HCT116 (cell line): ENCODE measurements around the gene EHBP1. TPM values are rescaled to one million over a fixed set of nuclear protein-coding genes. Genes with fewer than 3 reads are reported as not detected.

Experiments
- ATAC-seq: fragments of 200-7000 bp; cut with Tn5 transposase; 2 replicates; pipeline ENCODE4 v1.9.1; 2020; ENCODE audit warnings: mild to moderate bottlenecking, moderate library complexity
- BruUV-seq: library from RNA; stranded (reverse); fragments of 400-500 nt; replicated peaks from 2 replicates; lab custom pipeline; 2021; lab: Mats Ljungman, UMichigan
- CTCF ChIA-PET: fragments of 300-600 bp; sonication (Branson Sonifier 250); formaldehyde crosslinking; loops from one replicate; lab custom pipeline; 2021; ENCODE audit warnings: antibody characterized with exemption; lab: Charles Lee
- POLR2A ChIA-PET: fragments of 300-600, 350-600 bp; sonication (Branson Sonifier 250); formaldehyde crosslinking; loops from one replicate; lab custom pipeline; 2021; ENCODE audit warnings: antibody characterized with exemption; lab: Charles Lee
- RAD21 ChIA-PET, 2 experiments: fragments of 300-600 bp; sonication (Branson Sonifier 250); formaldehyde crosslinking; loops; one replicate each; lab custom pipeline; 2023; ENCODE audit warnings: low total read pairs in 2 of 2; ENCODE audit not compliant: uncharacterized antibody in 2 of 2, unreplicated experiment in 2 of 2, low non-redundant PET in 1 of 2; lab: Charles Lee
- DNase-seq: peaks from one replicate; pipeline ENCODE4 v3.0.0-alpha.2; 2010; ENCODE audit warnings: low read depth, low spot score
- H2AFZ ChIP-seq: fragments of 200-600 bp; shearing (Covaris generic), sonication (generic); 2 replicates; pipeline ENCODE4 v1.6.1; 2017; ENCODE audit warnings: low read depth, mixed run types, mixed read lengths, antibody characterized with exemption, low read length; ENCODE audit not compliant: poor library complexity, severe bottlenecking
- H3K27ac ChIP-seq: 2 replicates; pipeline ENCODE4 v1.5.1; 2012; ENCODE audit warnings: low read depth, low read length
- H3K27me3 ChIP-seq: fragments of 200-600 bp; sonication (generic); 2 replicates; pipeline ENCODE4 v1.6.1; 2016; ENCODE audit warnings: mixed run types, low read length, mixed read lengths; ENCODE audit not compliant: insufficient read depth
- H3K36me3 ChIP-seq, 2 experiments: fragments of 200-500 bp in 1 of 2; fragments of 200-600 bp in 1 of 2; sonication (Bioruptor generic) in 1 of 2; sonication (generic) in 1 of 2; 2 replicates each; pipeline versions ENCODE4 v1.5.1 to v1.6.1; 2014 to 2016; ENCODE audit warnings: low read length in 2 of 2, inconsistent platforms in 1 of 2, mixed read lengths in 1 of 2, mixed run types in 1 of 2; ENCODE audit not compliant: insufficient read depth in 2 of 2, control insufficient read depth in 1 of 2
- H3K4me1 ChIP-seq, 2 experiments: fragments of 200-600 bp in 1 of 2; sonication (generic) in 1 of 2; 2 replicates each; pipeline versions ENCODE4 v1.5.1 to v1.6.1; 2012 to 2017; ENCODE audit warnings: low read length in 2 of 2, inconsistent platforms in 1 of 2, mild to moderate bottlenecking in 1 of 2, mixed read lengths in 1 of 2, mixed run types in 1 of 2, moderate library complexity in 1 of 2; ENCODE audit not compliant: insufficient read depth in 2 of 2, control insufficient read depth in 1 of 2
- H3K4me2 ChIP-seq: fragments of 200-600 bp; sonication (generic); 2 replicates; pipeline ENCODE4 v1.6.1; 2017; ENCODE audit warnings: mixed run types, low read length, mixed read lengths
- H3K4me3 ChIP-seq, 2 experiments: fragments of 200-600 bp in 1 of 2; sonication (generic) in 1 of 2; replicated peaks in 1 of 2; 2 replicates each; pipeline ENCODE4 v1.5.1; 2011 to 2016; ENCODE audit warnings: low read length in 2 of 2, control low read depth in 1 of 2, low read depth in 1 of 2, mild to moderate bottlenecking in 1 of 2, mixed read lengths in 1 of 2, mixed run types in 1 of 2
- H3K79me2 ChIP-seq: fragments of 200-600 bp; sonication (generic); 2 replicates; pipeline ENCODE4 v1.6.1; 2017; ENCODE audit warnings: mild to moderate bottlenecking, mixed run types, low read length, moderate library complexity, mixed read lengths; ENCODE audit not compliant: insufficient read depth
- H3K9ac ChIP-seq: fragments of 200-600 bp; sonication (generic); 2 replicates; pipeline ENCODE4 v1.6.1; 2016; ENCODE audit warnings: low read length, mixed read lengths
- H3K9me2 ChIP-seq: fragments of 200-600 bp; sonication (generic), shearing (Covaris generic); 2 replicates; pipeline ENCODE4 v1.6.1; 2017; ENCODE audit warnings: mixed run types, mild to moderate bottlenecking, moderate library complexity; ENCODE audit not compliant: insufficient read depth
- H3K9me3 ChIP-seq, 2 experiments: fragments of 200-500 bp in 1 of 2; fragments of 200-600 bp in 1 of 2; sonication (Bioruptor generic) in 1 of 2; sonication (generic) in 1 of 2; 2 replicates each; pipeline ENCODE4 v1.6.1; 2014 to 2017; ENCODE audit warnings: low read length in 2 of 2, mixed read lengths in 2 of 2, inconsistent platforms in 1 of 2, low read depth in 1 of 2, mild to moderate bottlenecking in 1 of 2, mixed run types in 1 of 2, moderate library complexity in 1 of 2; ENCODE audit not compliant: control insufficient read depth in 1 of 2, insufficient read depth in 1 of 2
- H4K20me1 ChIP-seq: fragments of 200-600 bp; sonication (generic), shearing (Covaris generic); 2 replicates; pipeline ENCODE4 v1.6.1; 2017; ENCODE audit warnings: mixed run types, mild to moderate bottlenecking, moderate library complexity; ENCODE audit not compliant: insufficient read depth
- ATF3 ChIP-seq: IDR thresholded peaks from 2 replicates; pipeline ENCODE4 v1.6.1; 2012
- CEBPB ChIP-seq: IDR thresholded peaks from 2 replicates; pipeline ENCODE4 v1.6.1; 2012; ENCODE audit warnings: low read depth
- CTCF ChIP-seq, 3 experiments: fragments of 200-600 bp in 1 of 3; sonication (generic) in 1 of 3; IDR thresholded peaks in 2 of 3; conservative IDR thresholded peaks in 1 of 3; 2 replicates each; pipeline ENCODE4 v1.5.1; 2012 to 2017; ENCODE audit warnings: low read depth in 2 of 3, low read length in 2 of 3, antibody characterized with exemption in 1 of 3, borderline replicate concordance in 1 of 3, control low read depth in 1 of 3, mild to moderate bottlenecking in 1 of 3, mixed read lengths in 1 of 3, mixed run types in 1 of 3, moderate library complexity in 1 of 3; ENCODE audit not compliant: insufficient read depth in 1 of 3
- EZH2 ChIP-seq: fragments of 200-600 bp; sonication (generic); IDR thresholded peaks from 2 replicates; pipeline ENCODE4 v1.6.1; 2017; ENCODE audit warnings: antibody characterized with exemption, mixed run types
- FOSL1 ChIP-seq: IDR thresholded peaks from 2 replicates; pipeline ENCODE4 v1.6.1; 2012; ENCODE audit warnings: low read depth
- JUND ChIP-seq: IDR thresholded peaks from 2 replicates; pipeline ENCODE4 v1.6.1; 2012
- MAX ChIP-seq: IDR thresholded peaks from 2 replicates; pipeline ENCODE4 v1.6.1; 2012
- POLR2A ChIP-seq: IDR thresholded peaks from 2 replicates; pipeline ENCODE4 v1.7.0; 2011; ENCODE audit warnings: borderline replicate concordance; ENCODE audit not compliant: insufficient read depth, insufficient read length; ENCODE audit errors: extremely low read depth
- POLR2AphosphoS5 ChIP-seq: IDR thresholded peaks from 2 replicates; pipeline ENCODE4 v1.6.1; 2011; ENCODE audit warnings: mild to moderate bottlenecking, low read depth, low read length, moderate library complexity
- REST ChIP-seq: IDR thresholded peaks from 2 replicates; pipeline ENCODE4 v1.6.1; 2012; ENCODE audit warnings: low read depth
- SRF ChIP-seq: IDR thresholded peaks from 2 replicates; pipeline ENCODE4 v1.6.1; 2012; ENCODE audit warnings: low read depth
- YY1 ChIP-seq: IDR thresholded peaks from 2 replicates; pipeline ENCODE4 v1.6.1; 2011; ENCODE audit warnings: low read length, low read depth, moderate library complexity, mild to moderate bottlenecking; ENCODE audit not compliant: insufficient replicate concordance; ENCODE audit errors: extremely low read depth
- ZNF274 ChIP-seq: fragments of 200-500 bp; sonication (Bioruptor generic); IDR thresholded peaks from 2 replicates; pipeline ENCODE4 v1.6.1; 2014; ENCODE audit warnings: mild to moderate bottlenecking, low read depth, low read length, inconsistent platforms
- intact Hi-C: fragments of 100-400 bp; cut with micrococcal nuclease; formaldehyde crosslinking; loops from 2 replicates; pipeline ENCODE4 v1.10.0; 2022
- total RNA-seq: library from RNA; stranded (reverse); gene quantifications from one replicate; pipeline ENCODE4 v1.2.1, GENCODE V29; 2021; ENCODE audit not compliant: unreplicated experiment

EHBP1 gene
- total RNA-seq, 1 experiment from 2014 or later: 89.9 TPM

GRCh38 chr2:62845256-62845655, 139.7 kb downstream of the EHBP1 start:
- no peaks in the 10 kb centered on the region for H3K27me3 ChIP-seq
- CTCF ChIA-PET: no interaction called here
- peaks cover 0 to 4% of the 10 kb centered on the region in 2 experiments; a peak in 1 of 4 replicates for H3K9me3 ChIP-seq
- no peak overlapping the region for H3K9ac ChIP-seq
- no peaks in the 10 kb centered on the region for H3K9me2 ChIP-seq
- no peaks in the 10 kb centered on the region for H4K20me1 ChIP-seq
- no peak for ATAC-seq
- H3K27ac ChIP-seq: no peak overlapping the region
- H3K79me2 ChIP-seq: no peaks in the 10 kb centered on the region
- no peak for DNase-seq
- TF ChIP-seq YY1 (no peak), ATF3 (no peak), CEBPB (no peak), POLR2AphosphoS5 (no peak), EZH2 (no peak)
- TF ChIP-seq, all 23 proteins: peak for 0
- Histone ChIP-seq H2AFZ (no peak overlapping the region), H3K4me3 (no peak overlapping the region), H3K4me2 (no peak overlapping the region), H3K36me3 (peaks cover 8 to 10% of the 10 kb centered on the region in 2 experiments; a peak in 3 of 4 replicates), H3K4me1 (no peaks in the 10 kb centered on the region)
- POLR2A ChIA-PET: no interaction called here
- intact Hi-C loops: no loop called here
- BruUV-seq: no TSS peak
- RAD21 ChIA-PET: no interaction called here

GRCh38 chr2:62852254-62852653, 146.7 kb downstream of the EHBP1 start:
- no peaks in the 10 kb centered on the region for H3K9me3 ChIP-seq
- H3K4me3 ChIP-seq: no peak overlapping the region
- peaks cover 5 to 24% of the 10 kb centered on the region in 2 experiments; a peak in 3 of 4 replicates for H3K36me3 ChIP-seq
- ChIA-PET RAD21 (no interaction called here), POLR2A (no interaction called here), CTCF (no interaction called here)
- no peak overlapping the region for H3K9ac ChIP-seq
- ATAC-seq (no peak), DNase-seq (no peak)
- H2AFZ ChIP-seq: no peak overlapping the region
- H3K4me1 ChIP-seq: no peaks in the 10 kb centered on the region
- intact Hi-C loops: no loop called here
- H3K79me2 ChIP-seq: peaks cover 10% of the 10 kb centered on the region; the same call in 1 of the 2 replicates
- no peak overlapping the region for H3K4me2 ChIP-seq
- no peaks in the 10 kb centered on the region for H3K27me3 ChIP-seq
- H3K27ac ChIP-seq: no peak overlapping the region
- no TSS peak for BruUV-seq
- no peaks in the 10 kb centered on the region for H4K20me1 ChIP-seq
- H3K9me2 ChIP-seq: no peaks in the 10 kb centered on the region
- TF ChIP-seq CTCF (IDR thresholded peaks at IDR 0.05 in 2 of 3, conservative IDR thresholded peaks at IDR 0.05 in 1 of 3; ENCODE audit: borderline replicate concordance in 1 of 3, insufficient read depth in 1 of 3, low read depth in 2 of 3, low read length in 2 of 3): no peak
- TF ChIP-seq JUND: no peak
- no peak for TF ChIP-seq SRF
- TF ChIP-seq POLR2A: no peak
- no peak for TF ChIP-seq CEBPB
- TF ChIP-seq REST: no peak
- TF ChIP-seq MAX: no peak
- no peak for TF ChIP-seq FOSL1
- no peak for TF ChIP-seq ZNF274
